HG03135 (cell line): ENCODE results near the gene BICRAL.
"Not testable (repeated sequence)": the region's sequence is repeated elsewhere in the genome, so short reads cannot be mapped to it uniquely, and the experiment has no call there.

ENCODE experiments used
- ATAC-seq: cut with Tn5 transposase; IDR thresholded peaks from one replicate; pipeline ENCODE4 v1.9.1; 2021; ENCODE audit warnings: mild to moderate bottlenecking, moderate library complexity; ENCODE audit not compliant: unreplicated experiment

BICRAL gene

GRCh38 chr6:42831237-42831636 lies 49.4 kb downstream of the BICRAL start:
- ATAC-seq, result no peak

- no peak for ATAC-seq
Observed at GRCh38 chr6:42834056-42834455, 52.2 kb downstream of the BICRAL start.

GRCh38 chr6:42841844-42842584 lies 60.2 kb downstream of the BICRAL start:
- ATAC-seq, result no peak

DNA sequence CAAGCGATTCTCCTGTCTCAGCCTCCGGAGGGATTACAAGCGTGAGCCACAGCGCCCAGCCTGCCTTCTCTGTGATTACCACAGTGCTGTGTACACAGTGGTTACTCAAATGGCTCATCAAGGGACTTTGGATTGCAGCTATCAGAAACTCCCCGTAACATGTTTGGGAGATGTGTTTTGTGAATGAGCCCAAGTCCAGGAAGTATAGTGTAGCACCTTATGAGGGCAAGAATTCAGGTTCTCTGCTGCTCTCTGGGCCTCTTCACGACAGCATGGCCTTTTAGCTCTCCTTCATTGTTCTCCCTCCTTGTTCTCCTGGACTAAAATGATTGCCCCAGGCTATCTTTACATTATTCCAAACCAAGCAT lies 63.5 kb downstream of the BICRAL start:
- no peak for ATAC-seq

DNA sequence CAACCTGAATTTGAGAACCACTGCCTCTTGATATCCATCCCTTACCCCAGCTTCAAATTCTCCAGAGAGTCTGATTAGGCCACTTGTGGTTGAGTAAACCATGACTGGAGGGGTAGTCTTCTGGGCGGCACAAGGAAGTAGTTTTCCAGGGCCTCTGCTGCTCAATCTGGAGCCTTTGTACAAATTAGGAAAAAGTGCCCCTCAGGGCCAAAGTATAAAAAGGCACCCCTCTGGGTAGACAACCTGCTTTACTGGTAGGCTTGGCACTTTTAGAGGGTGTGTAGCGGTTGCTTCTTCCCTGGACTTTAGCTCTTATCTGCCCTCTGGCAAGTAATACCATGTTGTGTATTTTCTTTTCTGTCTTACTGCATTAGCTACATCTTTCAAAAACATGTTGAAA lies 64.7 kb downstream of the BICRAL start:
- no peak for ATAC-seq

DNA sequence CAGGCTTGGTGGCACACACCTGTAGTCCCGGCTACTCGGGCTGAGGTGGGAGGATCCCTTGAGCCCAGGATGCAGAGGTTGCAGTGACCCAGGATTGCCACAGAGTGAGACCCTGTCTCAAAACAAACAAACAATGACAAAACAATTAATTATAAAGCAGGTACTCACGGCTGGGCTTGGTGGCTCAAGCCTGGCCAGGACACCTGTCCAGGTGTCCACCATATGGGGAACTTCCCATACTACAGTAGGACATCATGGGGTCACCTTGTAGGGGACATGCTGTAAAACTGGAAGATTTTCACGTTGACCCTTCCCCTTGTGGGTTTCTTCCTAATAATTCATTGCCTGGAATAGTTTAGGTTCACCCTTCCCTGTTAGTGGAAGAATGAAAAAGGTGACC lies 66.8 kb downstream of the BICRAL start:
- no peak for ATAC-seq

DNA sequence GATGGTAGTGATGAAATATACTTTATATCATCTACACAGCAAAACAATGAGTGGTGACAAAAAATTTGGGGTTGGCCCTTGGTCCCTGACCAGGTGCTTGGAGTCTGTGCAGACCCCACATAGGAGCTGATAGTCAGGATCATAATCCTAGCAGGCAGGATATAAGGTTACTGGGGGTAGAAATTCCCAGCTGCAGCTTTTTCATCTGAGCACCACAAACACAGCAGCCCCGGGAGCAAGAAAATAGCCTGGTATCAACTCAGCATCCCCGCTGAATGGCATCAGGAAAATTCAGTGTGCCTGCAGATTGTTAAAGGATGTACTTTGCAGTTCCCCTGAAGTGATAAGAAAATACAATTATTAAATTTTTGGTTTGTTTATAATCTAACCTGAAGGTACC lies 69.7 kb downstream of the BICRAL start:
- ATAC-seq, result no peak

GRCh38 chr6:42860036-42860435 lies 78.2 kb downstream of the BICRAL start:
- ATAC-seq, result no peak

GRCh38 chr6:42860481-42860880 lies 78.6 kb downstream of the BICRAL start:
- ATAC-seq, result no peak

DNA sequence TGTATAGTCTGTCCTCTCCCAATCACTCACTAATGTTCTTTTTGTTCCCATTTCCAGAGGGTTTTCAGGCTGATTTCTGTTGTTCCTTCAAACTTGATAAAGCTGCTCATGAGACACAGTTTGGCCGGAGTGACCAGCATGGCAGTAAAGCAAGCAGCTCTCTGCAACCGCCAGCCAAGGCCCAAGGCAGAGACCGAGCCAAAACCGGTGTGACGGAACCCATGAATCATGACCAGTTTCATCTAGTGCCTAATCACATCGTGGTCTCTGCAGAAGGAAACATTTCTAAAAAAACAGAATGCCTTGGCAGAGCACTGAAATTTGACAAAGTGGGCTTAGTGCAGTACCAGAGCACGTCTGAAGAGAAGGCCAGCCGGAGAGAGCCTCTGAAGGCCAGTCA lies 82.8 kb downstream of the BICRAL start:
- ATAC-seq, result no peak

GRCh38 chr6:42870145-42870936 lies 88.5 kb downstream of the BICRAL start:
- no peak for ATAC-seq

DNA sequence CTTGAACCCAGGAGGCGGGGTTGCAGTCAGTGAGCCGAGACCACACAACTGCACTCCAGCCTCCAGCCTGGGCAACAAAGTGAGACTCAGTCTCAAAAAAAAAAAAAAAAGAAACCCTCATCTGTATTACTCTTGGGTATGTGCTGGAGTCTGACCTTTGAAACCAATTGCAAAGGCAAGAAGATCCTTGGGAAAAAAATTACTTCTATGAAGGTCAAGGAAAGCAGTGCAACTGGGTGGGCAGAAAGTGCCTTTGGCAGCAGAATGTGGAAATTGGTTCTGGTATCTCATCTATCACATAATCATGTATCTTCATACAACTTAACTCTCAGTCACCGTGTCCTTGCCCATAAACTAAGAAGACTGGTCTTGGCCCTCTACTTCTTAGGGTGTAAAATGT lies 89.9 kb downstream of the BICRAL start:
- ATAC-seq, result no peak

- no peak for ATAC-seq
Observed at GRCh38 chr6:42873313-42873712, 91.5 kb downstream of the BICRAL start.

GRCh38 chr6:42877695-42878094 lies 95.8 kb downstream of the BICRAL start:
- ATAC-seq, result no peak

DNA sequence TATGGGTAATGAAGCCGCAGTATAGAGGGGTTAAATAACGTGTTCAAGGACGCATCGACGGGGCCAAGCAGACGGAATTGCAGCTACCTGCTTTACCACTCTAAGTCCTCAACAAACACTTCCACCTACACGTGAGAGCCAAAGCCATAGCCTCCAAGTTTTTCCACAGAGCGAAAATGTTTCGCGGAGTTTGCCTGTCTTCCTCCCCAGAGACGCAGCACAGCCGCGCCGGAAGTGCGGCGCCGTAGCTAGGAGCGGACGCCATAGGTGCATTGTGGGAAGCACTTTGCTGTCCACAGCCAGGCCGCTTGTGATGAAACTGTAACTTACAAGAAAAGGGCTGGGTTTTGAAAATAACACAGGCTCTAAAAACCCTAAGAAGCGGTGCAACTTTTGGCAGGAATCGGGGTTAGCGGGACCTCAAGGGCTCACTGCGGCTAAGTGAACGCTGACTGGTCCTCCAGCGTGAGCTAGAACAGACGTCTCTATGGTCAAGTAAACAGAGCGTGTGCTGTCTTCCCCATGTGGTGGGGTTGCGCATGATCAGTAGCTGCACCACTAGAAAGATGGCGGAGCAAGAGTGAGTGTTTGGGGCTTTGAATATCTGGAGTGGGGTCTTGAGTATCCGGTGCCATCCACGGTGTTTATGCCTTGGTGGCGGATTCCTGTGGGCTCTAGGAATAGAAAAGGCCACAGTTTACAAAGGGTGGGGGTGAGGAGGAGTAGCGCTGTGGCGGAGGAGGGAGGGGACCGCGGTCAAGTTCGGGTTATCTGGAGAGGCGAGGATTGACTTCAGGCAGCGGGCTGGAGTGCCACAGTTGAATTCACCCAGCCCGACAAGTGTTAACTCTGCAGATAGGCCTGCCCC lies 97.8 kb downstream of the BICRAL start, which contains the start of gene RPL7L1:
TSS of gene RPL7L1 (plus strand) at position 245 of the 868 bp plus-strand sequence. CDS start at position 540, 295 bp downstream.
- peak; percentile 90 for ATAC-seq

DNA sequence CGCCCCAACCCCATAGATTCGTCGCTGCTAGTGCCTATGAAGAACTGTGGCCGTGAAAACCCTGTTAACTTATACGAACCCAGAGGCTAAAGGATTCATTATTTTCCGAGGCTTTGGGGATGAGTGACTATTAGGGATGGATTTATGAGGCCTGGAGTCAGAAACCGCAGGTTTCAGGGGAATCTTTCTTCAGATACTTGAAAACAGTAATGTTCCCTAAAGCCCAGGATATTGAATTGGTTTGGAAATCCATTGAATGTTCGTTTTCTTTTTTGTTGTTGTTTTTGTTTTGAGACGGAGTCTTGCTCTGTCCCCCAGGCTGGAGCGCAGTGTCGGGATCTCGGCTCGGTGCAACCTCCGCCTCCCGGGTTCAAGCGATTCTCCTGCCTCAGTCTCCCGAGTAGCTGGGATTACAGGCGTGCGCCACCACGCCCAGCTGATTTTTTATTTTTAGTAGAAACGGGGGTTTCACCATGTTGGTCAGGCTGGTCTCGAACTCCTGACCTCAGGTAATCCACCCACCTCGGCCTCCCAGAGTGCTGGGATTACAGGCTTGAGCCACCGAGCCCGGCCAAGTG lies 98.5 kb downstream of the BICRAL start:
- not testable (repeated sequence) for ATAC-seq

- not testable (repeated sequence) for ATAC-seq
Observed at GRCh38 chr6:42880871-42881270, 99.0 kb downstream of the BICRAL start.

GRCh38 chr6:42885702-42886101 lies 103.8 kb downstream of the BICRAL start:
- ATAC-seq, result no peak

DNA sequence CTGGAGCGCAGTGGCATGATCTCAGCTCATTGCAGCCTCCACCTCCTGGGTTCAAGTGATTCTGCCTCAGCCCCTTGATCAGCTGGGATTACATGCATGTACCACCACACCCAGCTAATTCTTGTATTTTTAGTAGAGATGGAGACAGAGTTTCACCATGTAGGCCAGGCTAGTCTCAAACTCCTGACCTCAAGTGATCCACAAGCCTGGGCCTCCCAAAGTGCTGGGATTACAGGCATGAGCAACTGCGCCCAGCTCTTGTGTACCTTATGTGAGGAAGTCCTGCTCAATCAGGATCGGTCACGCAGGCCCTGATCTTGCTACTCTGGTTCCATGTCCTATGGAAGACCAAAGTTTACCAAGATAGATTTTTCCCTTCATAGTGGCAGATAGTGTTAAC lies 106.3 kb downstream of the BICRAL start:
- not testable (repeated sequence) for ATAC-seq

DNA sequence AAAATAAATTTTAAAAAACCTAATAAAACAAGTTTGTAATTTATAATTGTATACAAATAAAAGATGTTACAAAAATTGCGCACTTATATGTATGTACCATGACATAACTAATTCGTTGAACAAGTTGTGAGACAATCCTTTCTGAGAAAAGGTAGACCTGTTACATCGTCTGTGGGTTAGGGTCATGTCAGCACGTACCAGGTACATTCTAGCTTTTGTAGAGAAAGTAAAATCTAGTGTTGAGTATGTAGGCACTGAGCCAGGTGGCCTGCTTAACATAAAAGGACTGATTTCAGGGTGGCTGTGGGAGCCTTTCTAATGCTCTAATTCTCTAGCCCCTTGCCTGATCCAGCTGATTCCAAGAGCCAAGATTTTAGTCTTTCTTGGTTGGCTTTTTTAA lies 108.0 kb downstream of the BICRAL start:
- ATAC-seq, result no peak
